IPS-NIHi11 (cell line): Measurements from ENCODE around the gene AGL.
"Not testable (repeated sequence)": the region's sequence is repeated elsewhere in the genome, so short reads cannot be mapped to it uniquely, and the experiment has no call there.

Experiments
- DNase-seq: peaks from one replicate; pipeline ENCODE4 v3.0.0; 2012; ENCODE audit warnings: mixed read lengths, low spot score

AGL gene

DNA sequence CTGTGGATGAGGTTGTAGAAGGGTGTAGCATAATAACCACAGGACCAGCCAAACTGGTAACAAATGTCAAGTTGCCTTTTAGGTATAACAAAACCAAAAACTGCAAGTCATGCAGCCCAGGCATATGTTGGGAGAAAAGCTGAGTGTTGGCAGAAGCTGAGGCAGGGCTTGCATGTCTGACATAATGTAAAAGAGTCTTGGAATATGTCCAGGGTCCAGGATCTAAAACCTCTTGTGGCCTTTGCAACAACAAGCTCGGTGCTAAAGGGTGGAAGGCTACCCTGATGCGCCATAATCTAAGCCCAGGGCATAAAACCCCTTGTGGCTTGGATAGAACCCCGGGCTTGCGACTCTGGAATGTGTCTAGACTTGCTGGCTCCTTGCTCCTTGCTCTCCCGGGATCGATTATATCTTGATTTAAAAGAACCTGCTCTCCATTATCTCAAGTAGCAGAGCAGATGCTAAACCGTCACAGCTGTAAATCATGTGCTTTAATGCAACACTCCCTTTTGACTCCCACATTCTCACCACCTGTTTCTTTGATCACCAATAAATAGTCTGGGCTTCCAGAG is 93.1 kb downstream of the AGL start:
- no peak for DNase-seq

DNA sequence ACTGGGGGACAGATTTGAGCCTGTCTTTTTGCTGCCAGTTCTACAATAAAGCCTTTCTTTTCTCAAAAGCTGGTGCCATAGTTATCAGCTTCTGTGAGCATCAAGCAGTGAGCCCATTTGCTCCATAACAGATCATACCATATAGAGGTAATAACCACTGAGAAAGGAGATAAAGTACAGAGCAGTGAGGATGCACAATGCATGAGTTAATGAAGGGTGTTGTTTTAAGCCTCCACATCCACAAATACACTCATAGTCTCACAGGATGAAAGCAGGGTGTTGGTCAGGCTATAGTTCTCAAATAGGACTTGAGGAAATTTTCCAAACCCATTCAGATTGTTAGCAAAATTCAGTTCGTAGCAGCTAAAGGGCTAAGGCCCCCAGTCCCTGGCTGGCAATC is 94.0 kb downstream of the AGL start:
- DNase-seq, result no peak

DNA sequence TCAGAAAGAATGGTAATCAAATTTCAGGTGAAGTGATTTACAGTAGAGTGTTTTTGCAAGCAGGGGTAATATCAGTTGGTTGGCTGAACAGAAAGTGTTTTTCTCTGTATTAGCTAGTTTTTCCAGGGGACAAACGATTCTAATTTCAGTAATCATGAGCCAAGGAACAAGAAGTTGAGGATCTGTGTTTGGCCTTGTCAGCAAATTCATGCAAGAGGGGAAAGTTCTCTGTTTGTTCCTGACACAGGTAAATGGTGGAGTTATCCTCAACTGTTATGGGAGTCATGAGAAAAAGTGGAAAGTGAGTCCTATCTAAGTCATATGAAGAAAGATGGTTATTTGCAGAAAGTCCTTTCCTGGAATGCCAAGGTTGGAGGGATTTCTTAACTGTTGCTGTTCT is 95.0 kb downstream of the AGL start:
- DNase-seq, result no peak

DNA sequence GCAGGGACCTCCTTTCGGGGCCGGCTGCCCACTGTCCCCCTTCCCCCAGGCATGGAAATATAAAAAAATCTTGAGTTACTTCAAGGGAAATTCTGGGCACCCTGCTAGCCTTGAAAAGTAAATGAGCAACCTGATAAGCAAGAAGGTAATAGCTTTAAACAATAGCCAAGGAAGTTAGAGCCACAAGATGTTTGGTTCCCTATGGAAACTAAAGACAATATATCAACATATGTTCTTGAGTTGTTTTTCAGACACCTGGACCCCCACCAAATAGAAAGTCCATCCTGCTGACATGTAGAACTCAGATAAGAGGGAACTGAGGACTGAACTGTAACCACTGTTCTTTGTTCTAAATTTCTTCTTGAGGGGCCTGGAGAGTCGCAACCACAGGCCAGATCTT is 100.3 kb downstream of the AGL start:
- no peak for DNase-seq

DNA sequence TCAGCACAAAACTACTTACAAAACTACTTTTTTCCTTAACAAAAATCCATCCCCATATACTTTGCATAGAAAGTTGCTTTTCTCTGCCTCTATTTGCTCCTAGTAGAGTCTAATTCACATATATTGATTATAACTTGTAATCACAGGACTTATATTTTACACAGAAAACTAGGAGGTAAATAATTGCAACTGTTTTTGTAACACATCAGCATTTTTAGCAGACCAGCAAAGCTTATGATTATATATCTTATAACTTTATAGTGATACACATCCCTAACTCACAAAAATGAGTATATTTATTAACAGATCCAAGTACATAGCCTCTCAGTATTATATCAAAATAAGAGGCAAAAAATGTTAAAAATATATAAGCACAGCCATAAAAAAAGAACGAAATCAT is 102.4 kb downstream of the AGL start:
- DNase-seq, result no peak

DNA sequence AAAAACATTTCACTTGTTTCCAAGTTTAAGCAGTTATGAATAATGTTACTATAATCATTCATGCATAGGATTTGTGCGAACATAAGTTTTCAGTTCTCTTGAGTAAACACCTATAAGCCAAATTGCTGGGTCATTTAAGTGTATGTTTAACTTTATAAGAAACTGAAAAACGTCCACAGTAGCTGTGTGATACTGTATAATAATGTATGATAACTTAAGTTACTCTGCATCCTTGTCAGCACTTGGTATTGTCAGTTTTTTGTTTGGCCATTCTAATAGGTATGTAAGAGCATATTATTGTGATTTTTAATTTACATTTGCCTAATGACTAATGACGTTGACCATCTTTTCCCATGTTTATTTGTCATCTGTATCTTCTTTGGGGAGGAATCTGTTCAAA is 105.2 kb downstream of the AGL start:
- no peak for DNase-seq

DNA sequence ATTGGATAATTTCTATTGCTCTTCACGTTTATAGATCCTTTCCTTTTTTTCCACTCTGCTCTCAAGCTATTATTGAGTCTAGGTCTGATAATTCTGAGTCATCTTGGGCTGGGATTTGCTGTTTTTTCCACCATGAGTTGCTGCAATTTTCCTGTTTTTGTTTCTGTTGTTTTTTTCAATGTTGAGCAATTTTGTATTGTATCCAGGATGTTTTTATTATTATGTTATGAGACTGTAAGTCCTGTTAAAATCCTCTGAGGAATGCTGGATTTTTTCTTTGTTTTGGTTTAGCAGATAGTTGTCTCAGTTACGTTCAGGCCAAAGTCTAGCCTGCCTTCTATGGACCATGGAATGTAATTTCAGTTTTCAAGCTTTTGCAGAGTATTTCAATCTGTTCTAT is 106.6 kb downstream of the AGL start:
- no peak for DNase-seq

DNA sequence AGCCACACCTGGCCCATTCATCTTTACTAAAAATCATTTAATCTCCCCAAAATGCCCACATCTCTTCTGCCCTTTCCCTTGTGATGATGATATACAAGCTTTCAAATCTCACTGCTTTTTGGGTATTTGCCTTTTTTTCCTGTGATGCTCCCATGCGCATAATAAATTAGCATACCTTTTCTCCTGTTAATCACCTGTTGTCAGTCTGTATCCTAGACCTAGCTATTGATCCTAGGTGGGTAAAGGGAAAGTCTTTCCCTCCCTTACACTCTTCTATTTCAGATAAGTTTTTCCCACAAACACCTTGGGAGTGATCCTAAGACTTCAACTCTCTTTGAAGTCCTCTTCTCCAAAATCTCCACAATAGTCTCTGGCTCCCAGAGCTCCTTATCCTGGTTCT is 107.7 kb downstream of the AGL start:
- peak; percentile 16 for DNase-seq

DNA sequence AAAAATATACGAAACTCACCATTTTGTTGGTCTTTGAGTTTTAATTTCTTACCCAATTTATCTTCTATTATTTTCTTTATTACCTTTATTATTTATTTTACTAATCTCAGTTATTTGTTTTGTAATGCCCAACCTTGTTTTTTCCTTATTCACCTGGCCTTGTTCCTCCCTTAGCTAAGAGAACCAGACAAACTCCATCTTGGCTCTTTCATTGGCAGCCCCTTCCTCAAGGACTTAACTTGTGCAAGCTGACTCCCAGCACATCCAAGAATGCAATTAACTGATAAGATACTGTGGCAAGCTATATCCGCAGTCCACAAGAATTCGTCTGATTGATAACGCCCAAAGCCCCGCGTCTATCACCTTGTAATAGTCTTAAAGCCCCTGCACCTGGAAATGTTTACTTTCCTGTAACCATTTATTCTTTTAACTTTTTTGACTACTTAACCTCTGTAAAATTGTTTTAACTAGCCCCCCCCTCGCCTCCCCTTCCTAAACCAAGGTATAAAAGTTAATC is 109.1 kb downstream of the AGL start:
- DNase-seq, result not testable (repeated sequence)

DNA sequence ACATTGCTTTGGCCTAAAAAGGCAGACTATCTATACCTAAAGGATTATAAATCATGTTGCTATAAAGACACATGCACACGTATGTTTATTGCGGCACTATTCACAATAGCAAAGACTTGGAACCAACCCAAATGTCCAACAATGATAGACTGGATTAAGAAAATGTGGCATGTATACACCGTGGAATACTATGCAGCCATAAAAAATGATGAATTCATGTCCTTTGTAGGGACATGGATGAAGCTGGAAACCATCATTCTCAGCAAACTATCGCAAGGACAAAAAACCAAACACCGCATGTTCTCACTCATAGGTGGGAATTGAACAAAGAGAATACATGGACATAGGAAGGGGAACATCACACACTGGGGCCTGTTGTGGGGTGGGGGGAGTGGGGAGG is 110.1 kb downstream of the AGL start:
- DNase-seq, result not testable (repeated sequence)

DNA sequence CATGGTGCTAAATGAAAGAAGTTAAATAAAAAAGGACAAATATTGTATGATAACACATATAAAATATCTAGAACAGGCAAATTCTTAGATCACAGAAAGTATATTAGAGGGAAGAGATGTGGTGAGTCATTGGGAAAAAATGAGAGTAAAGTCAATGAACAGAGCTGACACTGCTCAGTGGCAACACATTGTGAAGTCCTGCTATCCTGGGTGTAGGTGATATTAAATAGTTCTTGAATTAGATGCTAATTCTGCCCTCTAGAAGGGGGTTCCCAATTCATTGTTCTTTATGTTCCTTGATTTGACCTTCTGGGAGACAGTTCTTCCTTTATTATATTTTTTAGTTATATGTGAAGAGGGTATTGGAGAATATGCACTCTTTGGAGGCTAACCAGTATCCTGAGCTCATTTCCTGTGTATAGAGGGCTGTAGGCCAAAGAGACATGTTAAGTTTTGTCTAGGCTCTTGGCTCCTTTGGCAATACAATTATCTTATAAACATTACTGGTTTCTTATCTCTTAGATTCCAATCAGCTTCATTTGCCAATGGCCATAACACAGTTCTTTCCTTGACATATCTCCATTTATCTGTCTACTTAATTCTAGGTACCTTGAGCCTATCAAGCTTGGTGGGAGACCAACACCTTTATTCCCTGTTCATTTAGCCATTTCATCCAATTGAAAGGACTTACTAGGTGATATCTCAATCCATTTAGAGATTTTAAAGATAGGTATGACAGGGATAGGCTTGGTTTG is 113.1 kb downstream of the AGL start:
- no peak for DNase-seq

DNA sequence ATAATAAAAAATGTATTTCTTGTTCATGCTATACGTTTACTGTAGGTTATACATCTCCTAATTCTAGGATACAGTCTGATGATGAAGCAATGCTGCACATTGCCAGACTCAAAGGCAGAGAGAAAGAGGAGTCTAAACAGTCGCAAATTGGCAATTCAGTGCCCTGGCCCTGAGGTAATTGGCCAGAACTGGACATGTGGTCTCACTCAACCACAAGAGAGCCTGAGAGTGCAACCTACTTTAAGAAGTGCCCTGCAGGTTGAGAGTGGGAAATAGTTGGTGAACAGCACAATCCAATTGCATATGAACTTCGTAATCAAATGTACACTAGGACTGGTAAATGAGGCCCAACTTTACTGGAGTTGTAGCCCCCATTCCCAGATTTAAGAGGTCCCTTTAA is 114.6 kb downstream of the AGL start:
- DNase-seq, result peak; percentile 14

DNA sequence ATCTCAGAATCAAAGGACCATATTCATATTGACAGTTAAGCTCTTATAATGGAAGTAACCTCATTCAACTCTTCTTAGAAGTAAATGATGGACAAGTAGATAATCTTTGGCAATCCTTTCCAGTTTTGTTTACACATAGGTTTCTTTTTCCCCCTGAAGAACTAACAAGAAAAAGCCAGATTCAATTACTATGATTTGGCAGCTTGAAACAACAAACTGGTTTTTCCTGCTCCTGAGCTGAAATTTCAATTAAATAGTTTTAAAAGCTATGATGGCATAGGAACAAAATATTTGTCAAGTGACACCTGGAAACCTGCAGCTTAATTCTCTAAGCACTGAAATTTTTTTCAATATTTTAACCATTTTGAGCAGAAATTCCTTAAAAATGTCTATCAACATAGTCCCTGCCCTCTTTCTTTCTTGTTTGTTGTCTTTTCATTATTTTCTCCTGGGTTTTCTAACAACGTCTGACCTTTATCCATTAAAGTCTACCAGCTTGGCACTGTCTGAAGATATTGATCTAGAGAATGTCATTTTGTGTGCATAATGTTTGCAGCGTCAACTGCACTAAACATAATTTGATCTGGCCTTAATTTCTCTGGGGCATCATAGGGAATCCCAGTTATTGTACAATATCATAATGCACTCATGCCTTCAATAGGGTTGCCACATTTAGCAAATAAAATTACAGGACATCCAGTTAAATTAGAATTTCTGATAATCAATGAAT is 115.7 kb downstream of the AGL start:
- DNase-seq, result no peak

DNA sequence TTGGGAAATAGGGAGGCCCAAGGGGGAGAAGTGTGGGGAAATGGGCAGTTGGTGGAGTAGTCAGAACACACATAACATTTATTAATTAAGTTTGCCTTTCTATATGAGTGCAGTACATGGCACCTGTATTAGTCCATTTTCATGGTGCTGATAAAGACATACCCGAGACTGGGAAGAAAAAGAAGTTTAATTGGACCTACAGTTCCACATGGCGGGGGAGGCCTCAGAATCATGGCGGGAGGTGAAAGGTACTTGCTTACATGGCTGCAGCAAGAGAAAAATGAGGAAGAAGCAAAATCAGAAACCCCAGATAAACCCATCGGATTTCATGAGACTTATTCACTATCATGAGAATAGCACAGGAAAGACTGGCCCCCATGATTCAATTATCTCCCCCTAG is 118.1 kb downstream of the AGL start:
- no peak for DNase-seq

DNA sequence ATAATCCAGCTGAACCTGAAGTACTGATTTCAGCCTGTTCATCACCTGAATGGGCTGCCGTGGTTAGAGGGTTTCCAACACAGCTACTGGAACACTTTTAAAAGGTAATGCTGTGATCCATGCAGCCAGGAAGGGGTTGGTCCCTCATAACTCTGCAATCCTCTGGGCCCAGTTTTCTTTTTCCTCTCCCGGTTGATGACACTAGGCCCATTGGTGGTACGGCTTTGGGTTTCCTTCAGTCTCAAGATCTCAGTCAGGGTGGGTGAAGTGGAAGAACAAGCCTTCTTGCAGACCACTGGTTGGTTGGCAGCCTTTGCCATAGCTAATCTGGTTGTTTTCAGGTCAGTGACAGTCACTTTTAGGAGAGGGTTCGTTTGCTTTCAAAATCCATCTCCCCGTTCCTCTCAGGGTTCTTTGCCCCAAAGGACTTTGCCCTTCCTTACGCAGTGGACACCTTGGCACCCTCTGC is 119.1 kb downstream of the AGL start:
- DNase-seq, result no peak

DNA sequence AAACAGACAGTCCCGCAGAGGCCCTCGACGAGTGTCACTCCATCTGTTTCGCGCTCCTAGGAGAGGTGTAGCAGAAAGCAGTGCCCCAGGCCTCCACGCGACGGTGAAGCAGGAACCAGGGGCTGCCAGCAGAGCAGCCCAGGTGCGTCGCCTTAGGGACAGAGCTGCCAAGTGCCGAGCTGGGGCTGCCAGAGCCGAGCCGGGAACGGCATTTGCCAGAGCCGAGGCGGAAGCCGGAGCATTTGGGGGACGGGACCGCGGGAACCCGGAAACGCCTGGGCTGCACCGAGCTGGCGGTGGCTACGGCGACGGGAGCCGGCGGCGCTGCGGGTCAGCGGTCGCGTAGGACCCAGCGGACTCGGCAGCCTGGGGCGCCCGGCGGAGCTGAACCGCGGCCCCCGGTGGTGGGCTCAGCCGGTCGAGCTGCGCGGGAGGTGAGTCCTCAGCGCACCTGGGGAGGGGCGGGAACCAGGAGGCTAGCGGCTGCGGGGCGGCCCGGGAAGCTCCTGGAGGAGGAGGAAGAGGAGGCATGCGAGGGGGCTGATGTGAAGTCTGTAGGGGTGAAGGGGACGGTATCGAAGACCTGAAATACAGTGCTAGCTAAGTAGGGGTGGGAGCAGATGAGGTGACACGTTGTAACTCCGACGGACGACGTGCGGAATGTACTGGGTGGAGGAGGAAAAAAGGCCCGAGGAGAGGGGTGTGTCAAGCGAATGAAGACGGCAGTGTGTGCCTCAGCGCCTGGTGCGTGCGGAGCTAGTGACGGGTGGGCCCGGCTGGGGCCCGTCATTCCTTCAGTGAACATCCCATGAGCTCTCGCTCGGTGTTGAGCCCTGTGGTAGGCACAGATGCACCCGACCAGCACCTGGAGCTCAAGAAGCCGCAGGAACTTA is 119.8 kb downstream of the AGL start, which contains the start of gene SLC35A3:
TSS of gene SLC35A3 (plus strand) at position 268 of the 893 bp plus-strand sequence. CDS start 23,559 bp downstream, outside the sequence.
- DNase-seq, result peak; percentile 91

DNA sequence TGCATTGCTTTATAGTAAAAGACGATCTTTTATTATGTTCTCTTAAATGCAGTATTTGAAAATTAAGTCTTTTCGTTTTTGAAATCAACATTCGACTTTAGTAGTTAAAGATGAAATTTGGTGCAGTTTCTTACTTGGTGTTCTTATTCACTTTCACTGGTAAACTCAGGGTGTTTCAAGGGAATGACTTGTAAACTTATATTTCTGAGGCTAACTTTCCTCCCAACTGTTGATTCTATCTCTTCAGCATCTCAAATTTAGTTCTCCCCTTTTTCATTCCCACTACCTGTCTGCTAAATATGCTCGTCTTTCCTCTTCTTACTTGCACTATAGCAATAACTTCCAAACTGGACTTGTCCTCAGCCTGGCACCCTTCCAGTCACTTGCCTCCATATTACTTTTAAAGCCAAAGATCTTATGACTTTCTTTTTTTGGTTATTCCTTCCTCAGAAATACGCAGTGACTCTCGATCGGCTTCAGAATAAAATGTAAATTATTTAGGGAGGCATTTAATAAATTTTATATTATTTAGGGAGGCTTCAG is 120.6 kb downstream of the AGL start:
- DNase-seq, result no peak

DNA sequence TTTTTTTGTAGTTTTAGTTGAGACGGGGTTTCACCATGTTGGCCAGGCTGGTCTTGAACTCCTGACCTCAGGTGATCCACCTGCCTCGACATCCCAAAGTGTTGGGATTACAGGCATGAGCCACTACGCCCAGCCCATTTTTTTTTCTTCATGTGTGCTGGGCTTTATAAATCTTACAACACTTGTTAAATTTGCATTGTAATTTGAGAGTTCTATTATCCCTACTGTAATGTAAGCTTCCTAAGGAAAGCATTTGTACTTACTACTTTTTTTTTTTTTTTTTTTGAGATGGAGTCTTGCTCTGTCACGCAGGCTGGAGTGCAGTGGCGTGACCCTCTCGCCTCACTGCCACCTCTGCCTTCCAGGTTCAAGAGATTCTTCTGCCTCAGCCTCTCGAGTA is 121.9 kb downstream of the AGL start:
- not testable (repeated sequence) for DNase-seq
